Mesenchymal stem cell (in vitro differentiated cells and primary cell): Measurements from ENCODE around the gene WDR1.

Experiments used
- DNase-seq: peaks from one replicate; pipeline ENCODE4 v3.0.0-alpha.2; 2013
- H2AFZ ChIP-seq: one replicate; pipeline ENCODE4 v1.6.1; 2013; ENCODE audit warnings: low read depth, mild to moderate bottlenecking, control low read depth, inconsistent platforms, low read length, moderate library complexity
- H2AK5ac ChIP-seq: 2 replicates; pipeline ENCODE4 v1.6.1; 2013; ENCODE audit warnings: low read length, moderate library complexity, mild to moderate bottlenecking, inconsistent platforms; ENCODE audit not compliant: severe bottlenecking
- H2BK120ac ChIP-seq: one replicate; pipeline ENCODE4 v1.6.1; 2013; ENCODE audit warnings: low read depth, mild to moderate bottlenecking, inconsistent platforms, low read length, moderate library complexity
- H2BK12ac ChIP-seq, 2 experiments: one replicate each; pipeline ENCODE4 v1.6.1; 2013; ENCODE audit warnings: inconsistent platforms in 2 of 2, low read length in 2 of 2, mild to moderate bottlenecking in 2 of 2, moderate library complexity in 2 of 2, control low read depth in 1 of 2
- H2BK15ac ChIP-seq: one replicate; pipeline ENCODE4 v1.6.1; 2013; ENCODE audit warnings: mild to moderate bottlenecking, low read depth, inconsistent platforms; ENCODE audit not compliant: poor library complexity, severe bottlenecking
- H2BK5ac ChIP-seq: 2 replicates; pipeline ENCODE4 v1.6.1; 2013; ENCODE audit warnings: low read depth, mild to moderate bottlenecking, low read length, control low read depth, inconsistent platforms; ENCODE audit not compliant: poor library complexity, severe bottlenecking
- H3K14ac ChIP-seq, 2 experiments: one replicate each; pipeline ENCODE4 v1.6.1; 2013; ENCODE audit warnings: inconsistent platforms in 2 of 2, low read length in 2 of 2, control low read depth in 1 of 2, mild to moderate bottlenecking in 1 of 2, moderate library complexity in 1 of 2
- H3K18ac ChIP-seq, 2 experiments: one replicate each; pipeline ENCODE4 v1.6.1; 2013; ENCODE audit warnings: inconsistent platforms in 2 of 2, low read length in 2 of 2, control low read depth in 1 of 2, low read depth in 1 of 2, mild to moderate bottlenecking in 1 of 2
- H3K23ac ChIP-seq, 2 experiments: one replicate each; pipeline ENCODE4 v1.6.1; 2013; ENCODE audit warnings: inconsistent platforms in 2 of 2, low read length in 2 of 2, mild to moderate bottlenecking in 2 of 2, moderate library complexity in 2 of 2, control low read depth in 1 of 2
- H3K27ac ChIP-seq: 2 replicates; pipeline ENCODE4 v1.5.1; 2013; ENCODE audit warnings: mild to moderate bottlenecking, moderate library complexity, low read length, control low read depth, inconsistent platforms; ENCODE audit not compliant: poor library complexity, severe bottlenecking
- H3K27me3 ChIP-seq, 2 experiments: 2 replicates each; pipeline versions ENCODE4 v1.6.1 to v1.7.0; 2013; ENCODE audit warnings: low read length in 2 of 2, mild to moderate bottlenecking in 2 of 2, moderate library complexity in 2 of 2, control low read depth in 1 of 2, inconsistent platforms in 1 of 2; ENCODE audit not compliant: control insufficient read depth in 1 of 2, insufficient read depth in 1 of 2
- H3K36me3 ChIP-seq, 2 experiments: 2 replicates each; pipeline versions ENCODE4 v1.6.1 to v1.7.0; 2013; ENCODE audit warnings: low read length in 2 of 2, control low read depth in 1 of 2, inconsistent platforms in 1 of 2, low read depth in 1 of 2, mild to moderate bottlenecking in 1 of 2; ENCODE audit not compliant: insufficient read depth in 2 of 2, control insufficient read depth in 1 of 2
- H3K4ac ChIP-seq, 2 experiments: one replicate each; pipeline ENCODE4 v1.6.1; 2013; ENCODE audit warnings: inconsistent platforms in 2 of 2, low read length in 2 of 2, mild to moderate bottlenecking in 2 of 2, moderate library complexity in 2 of 2, control low read depth in 1 of 2, low read depth in 1 of 2
- H3K4me1 ChIP-seq: 2 replicates; pipeline ENCODE4 v1.6.1; 2013; ENCODE audit warnings: low read depth, low read length, control low read depth; ENCODE audit not compliant: control insufficient read depth, insufficient read depth
- H3K4me2 ChIP-seq: 2 replicates; pipeline ENCODE4 v1.6.1; 2013; ENCODE audit warnings: low read length, mild to moderate bottlenecking, inconsistent platforms; ENCODE audit not compliant: poor library complexity, severe bottlenecking
- H3K4me3 ChIP-seq, 2 experiments: 2 replicates each; pipeline versions ENCODE4 v1.5.1 to v1.7.0; 2013; ENCODE audit warnings: low read length in 2 of 2, mild to moderate bottlenecking in 2 of 2, control low read depth in 1 of 2, low read depth in 1 of 2; ENCODE audit not compliant: insufficient read depth in 1 of 2
- H3K79me1 ChIP-seq: replicated peaks from 2 replicates; pipeline ENCODE4 v1.6.1; 2013; ENCODE audit warnings: mild to moderate bottlenecking, control low read depth, low read length, inconsistent platforms; ENCODE audit not compliant: poor library complexity, severe bottlenecking
- H3K9ac ChIP-seq: 2 replicates; pipeline ENCODE4 v1.7.0; 2013; ENCODE audit warnings: mild to moderate bottlenecking, low read length, moderate library complexity
- H3K9me3 ChIP-seq: 2 replicates; pipeline ENCODE4 v1.7.0; 2013; ENCODE audit warnings: mild to moderate bottlenecking, low read length; ENCODE audit not compliant: control insufficient read depth
- H4K8ac ChIP-seq: one replicate; pipeline ENCODE4 v1.6.1; 2013; ENCODE audit warnings: inconsistent platforms, mild to moderate bottlenecking, low read length, moderate library complexity
- H4K91ac ChIP-seq: one replicate; pipeline ENCODE4 v1.6.1; 2013; ENCODE audit warnings: mild to moderate bottlenecking, low read length, inconsistent platforms
- WGBS: methylation state at CpG from one replicate; pipeline ENCODE4 v1.1.7; 2013; ENCODE audit warnings: mixed read lengths; 5-methylcytosine and 5-hydroxymethylcytosine counted together

WDR1 gene

DNA sequence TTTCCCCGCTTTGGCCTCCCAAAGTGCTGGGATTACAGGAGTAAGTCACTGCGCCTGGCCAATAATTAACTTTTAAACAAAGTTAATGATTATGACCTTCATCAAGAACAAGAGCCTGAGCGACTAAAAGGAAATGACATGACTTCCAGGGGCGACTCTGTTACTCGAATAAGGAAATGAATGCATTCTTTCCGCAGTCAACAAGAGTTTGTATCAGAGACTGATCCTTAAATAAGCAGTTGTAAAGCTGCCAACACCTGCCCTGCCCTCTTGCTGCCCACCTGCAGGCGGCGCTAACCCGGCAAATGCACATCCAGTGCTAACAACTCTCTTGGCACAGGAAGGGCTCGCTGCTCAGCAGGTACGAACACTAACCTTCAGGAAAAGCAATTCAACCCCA, 27.3 kb downstream of the WDR1 start:
- H2AFZ ChIP-seq = no peak overlapping the region
- no peak overlapping the region for H3K4ac ChIP-seq
- H3K27ac ChIP-seq = peak overlapping the region; percentile 84
- no peak overlapping the region for H4K91ac ChIP-seq
- H3K36me3 ChIP-seq = peaks cover 69 to 95% of the 10 kb centered on the region in 2 experiments
- H3K14ac ChIP-seq = no peak overlapping the region
- no peaks in the 10 kb centered on the region for H3K27me3 ChIP-seq
- no peak overlapping the region for H2BK5ac ChIP-seq
- H3K23ac ChIP-seq = no peak overlapping the region
- no peaks in the 10 kb centered on the region for H3K9me3 ChIP-seq
- no peak overlapping the region for H3K9ac ChIP-seq
- H3K4me1 ChIP-seq = peaks cover 90% of the 10 kb centered on the region
- H2AK5ac ChIP-seq = no peak overlapping the region
- H3K4me2 ChIP-seq = no peak overlapping the region
- H3K4me3 ChIP-seq = no peak overlapping the region
- no peak overlapping the region for H2BK12ac ChIP-seq
- H4K8ac ChIP-seq = no peak overlapping the region
- 95% methylated on average over 11 of the region's 11 CpGs for WGBS
- H3K18ac ChIP-seq = no peak overlapping the region
- H3K79me1 ChIP-seq = peaks cover 6% of the 10 kb centered on the region
- DNase-seq = no peak
- H2BK120ac ChIP-seq = no peak overlapping the region
- H2BK15ac ChIP-seq = no peak overlapping the region

DNA sequence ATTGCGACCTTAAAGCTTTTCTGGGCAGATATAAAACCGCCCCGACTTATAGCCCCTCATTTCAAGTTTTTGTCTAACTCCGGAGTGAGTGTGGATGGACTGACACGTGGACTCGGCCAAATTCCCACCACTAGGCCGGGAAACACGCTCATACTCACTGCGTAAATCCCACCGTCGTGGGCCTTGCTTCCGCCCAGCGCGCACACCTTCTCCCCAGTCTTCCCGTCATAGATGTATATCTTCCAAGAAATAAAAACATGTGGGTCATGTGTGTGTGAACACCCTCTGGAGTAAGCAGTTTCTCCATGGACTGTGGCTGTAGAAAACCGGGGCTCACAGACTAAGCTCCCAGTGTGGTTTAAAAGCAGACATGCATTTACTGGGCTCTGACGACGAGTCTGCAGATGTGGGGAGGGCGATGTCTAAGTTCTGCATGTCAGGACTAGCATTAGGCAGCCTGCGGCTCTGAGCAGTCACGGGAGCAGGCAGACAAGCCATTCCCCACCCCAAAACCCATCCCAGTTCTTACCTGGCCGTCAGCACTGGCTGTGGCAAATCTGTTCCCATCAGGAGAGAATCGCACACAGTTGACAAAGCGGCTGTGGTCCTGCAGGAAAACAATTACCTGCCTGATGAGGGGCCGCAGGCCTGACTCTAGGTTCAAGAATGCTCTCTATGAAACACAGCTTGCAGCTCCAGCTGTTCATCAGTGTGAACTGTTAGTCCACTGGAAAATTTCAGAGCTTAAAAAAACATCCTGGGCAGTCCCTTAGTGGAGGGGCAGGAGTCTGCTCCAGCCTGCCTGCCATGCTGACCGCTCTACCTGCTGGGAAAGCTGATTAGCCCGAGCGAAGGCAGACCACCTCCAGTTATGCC, 28.2 kb downstream of the WDR1 start:
- Histone ChIP-seq H3K4me2 (no peak overlapping the region), H3K27ac (peak overlapping the region; percentile 87), H3K9me3 (no peaks in the 10 kb centered on the region), H2AFZ (no peak overlapping the region), H3K27me3 (no peaks in the 10 kb centered on the region), H2BK15ac (no peak overlapping the region), H3K4me1 (peaks cover 90% of the 10 kb centered on the region), H2AK5ac (peak overlapping the region; percentile 38), H3K4ac (no peak overlapping the region), H3K36me3 (peaks cover 75 to 95% of the 10 kb centered on the region in 2 experiments), H3K79me1 (peaks cover 14% of the 10 kb centered on the region), H4K8ac (no peak overlapping the region), H2BK12ac (no peak overlapping the region), H3K4me3 (no peak overlapping the region), H3K14ac (no peak overlapping the region), H3K9ac (no peak overlapping the region), H3K18ac (no peak overlapping the region), H3K23ac (no peak overlapping the region), H2BK120ac (no peak overlapping the region), H2BK5ac (peak overlapping the region; percentile 4), H4K91ac (no peak overlapping the region)
- 95% methylated on average over 20 of the region's 28 CpGs for WGBS
- DNase-seq = no peak

DNA sequence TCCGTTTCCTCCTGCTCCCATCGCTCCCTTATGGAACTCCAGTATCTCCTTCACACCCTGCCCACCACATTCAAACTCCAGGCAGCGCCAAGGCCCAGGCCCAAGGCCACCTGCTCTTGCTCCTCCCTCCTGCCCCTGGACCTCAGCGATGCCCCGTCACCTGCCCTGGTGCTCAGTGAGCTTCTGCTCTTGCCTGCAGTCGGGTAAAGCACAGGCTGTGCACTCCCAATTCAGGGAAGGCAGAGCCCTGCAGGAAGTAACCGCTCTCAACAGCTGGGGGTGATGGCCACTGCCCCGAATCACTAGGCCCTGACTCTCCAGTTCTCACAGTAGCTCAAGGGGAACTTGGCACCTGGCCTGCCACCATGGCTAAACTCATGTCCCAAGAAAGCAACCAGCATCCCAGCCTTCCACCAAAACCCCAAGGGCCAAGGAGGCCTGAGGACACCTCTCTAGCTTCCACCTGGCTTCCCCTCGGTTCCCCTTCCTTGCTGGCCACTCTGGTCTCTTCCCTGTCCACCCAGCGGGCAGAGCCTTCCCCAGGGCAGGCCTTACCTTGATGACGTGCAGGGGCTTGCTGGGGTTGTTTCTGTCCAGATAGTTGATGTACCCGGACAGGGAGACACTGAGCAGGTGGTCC, 29.3 kb downstream of the WDR1 start:
- Histone ChIP-seq H3K27ac (no peak overlapping the region), H2BK15ac (no peak overlapping the region), H3K14ac (no peak overlapping the region), H3K79me1 (peaks cover 16% of the 10 kb centered on the region), H2BK12ac (no peak overlapping the region), H3K36me3 (peaks cover 79 to 99% of the 10 kb centered on the region in 2 experiments), H3K9ac (peak overlapping the region; percentile 18), H2BK120ac (no peak overlapping the region), H3K4me1 (peaks cover 80% of the 10 kb centered on the region), H2AFZ (no peak overlapping the region), H2BK5ac (no peak overlapping the region), H4K91ac (no peak overlapping the region), H3K23ac (no peak overlapping the region), H3K4me3 (no peak overlapping the region), H3K4ac (no peak overlapping the region), H2AK5ac (peak overlapping the region; percentile 52), H3K27me3 (no peaks in the 10 kb centered on the region), H4K8ac (no peak overlapping the region), H3K18ac (no peak overlapping the region), H3K4me2 (no peak overlapping the region), H3K9me3 (no peaks in the 10 kb centered on the region)
- 99% methylated on average over 12 of the region's 12 CpGs for WGBS
- no peak for DNase-seq

DNA sequence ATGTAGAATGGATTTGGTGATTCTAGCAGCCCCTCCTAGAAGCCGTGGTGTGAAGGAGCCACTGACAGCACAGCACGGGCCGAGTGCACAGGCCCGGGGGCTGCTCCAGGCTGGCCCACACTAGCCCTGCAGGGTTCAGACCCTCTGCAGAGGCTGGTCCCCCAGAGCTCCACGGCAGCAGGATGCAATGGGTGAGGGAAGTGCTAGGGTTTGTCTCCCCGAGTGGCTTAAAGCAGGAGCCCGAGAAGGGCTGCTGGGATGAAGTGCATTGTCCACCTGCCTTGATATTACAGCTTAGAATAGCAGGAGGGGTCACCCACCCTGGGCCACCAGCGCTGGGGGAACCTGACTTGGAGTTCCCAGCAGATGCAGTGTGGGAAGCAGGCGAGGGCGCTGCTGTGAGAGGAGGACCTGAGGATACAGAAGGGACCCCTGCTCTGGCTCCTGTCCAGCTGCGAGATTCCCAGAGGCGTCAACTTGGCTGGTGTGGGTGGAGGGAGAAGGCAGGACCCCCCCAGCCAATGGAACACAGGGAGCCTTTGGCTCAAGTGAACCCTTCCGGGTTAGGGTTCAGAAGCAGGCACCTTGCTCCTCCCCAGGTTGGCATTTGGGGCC, 30.0 kb downstream of the WDR1 start:
- 97% methylated on average over 13 of the region's 13 CpGs for WGBS
- Histone ChIP-seq H3K4ac (no peak overlapping the region), H2BK12ac (no peak overlapping the region), H3K23ac (no peak overlapping the region), H2AK5ac (peak overlapping the region; percentile 21), H4K8ac (no peak overlapping the region), H3K9ac (no peak overlapping the region), H2AFZ (no peak overlapping the region), H3K18ac (no peak overlapping the region), H3K27ac (peak overlapping the region; percentile 56), H3K4me3 (no peak overlapping the region), H3K79me1 (peaks cover 20% of the 10 kb centered on the region), H3K4me1 (peaks cover 73% of the 10 kb centered on the region), H3K14ac (no peak overlapping the region), H2BK120ac (no peak overlapping the region), H3K4me2 (no peak overlapping the region), H2BK15ac (no peak overlapping the region), H3K36me3 (peaks cover 82 to 99% of the 10 kb centered on the region in 2 experiments), H2BK5ac (no peak overlapping the region), H3K9me3 (no peaks in the 10 kb centered on the region), H3K27me3 (no peaks in the 10 kb centered on the region), H4K91ac (no peak overlapping the region)
- DNase-seq = no peak
